ENCODE measurements around the gene WDR47.
"Not testable (repeated sequence)": the region's sequence is repeated elsewhere in the genome, so short reads cannot be mapped to it uniquely, and the experiment has no call there.

Gene WDR47

GRCh38 chr1:108962681-108963051 is 79.2 kb downstream of the WDR47 start:
- no peak for DNase-seq (ENCODE audit: low read depth)

DNA sequence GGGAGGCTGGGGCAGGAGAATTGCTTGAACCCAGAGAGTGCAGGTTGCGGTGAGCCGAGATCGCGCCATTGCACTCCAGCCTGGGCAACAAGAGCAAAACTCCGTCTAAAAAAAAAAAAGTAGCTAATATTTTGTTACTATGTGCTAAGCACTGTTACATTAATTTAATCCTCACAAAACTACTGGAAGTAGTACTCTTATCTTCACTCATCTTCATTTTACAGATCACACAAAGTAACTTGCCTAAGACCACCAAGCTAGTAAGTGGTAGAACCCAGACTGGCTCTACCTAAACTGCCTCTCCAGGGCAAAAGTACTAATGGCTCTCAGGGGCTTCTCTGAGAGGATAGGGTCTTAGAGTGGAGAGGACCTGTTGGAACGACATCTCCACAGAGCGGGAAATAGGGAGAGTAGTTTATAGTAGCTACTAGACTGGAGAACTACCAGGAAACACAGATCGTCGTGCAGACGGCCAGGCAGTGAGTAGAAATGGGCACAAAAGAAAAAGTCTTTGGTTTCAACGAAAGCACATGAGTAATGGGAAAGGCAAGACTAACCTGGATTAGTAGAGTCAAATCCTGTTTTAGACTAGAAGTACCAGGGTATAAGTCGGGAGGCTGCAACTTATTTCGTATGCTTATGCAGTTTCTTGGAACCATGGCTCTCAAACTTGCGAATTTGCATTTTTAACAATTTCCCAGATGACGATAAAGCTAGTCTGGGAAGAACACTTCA is 80.0 kb downstream of the WDR47 start:
- no peak for DNase-seq (ENCODE audit: low read depth)

DNA sequence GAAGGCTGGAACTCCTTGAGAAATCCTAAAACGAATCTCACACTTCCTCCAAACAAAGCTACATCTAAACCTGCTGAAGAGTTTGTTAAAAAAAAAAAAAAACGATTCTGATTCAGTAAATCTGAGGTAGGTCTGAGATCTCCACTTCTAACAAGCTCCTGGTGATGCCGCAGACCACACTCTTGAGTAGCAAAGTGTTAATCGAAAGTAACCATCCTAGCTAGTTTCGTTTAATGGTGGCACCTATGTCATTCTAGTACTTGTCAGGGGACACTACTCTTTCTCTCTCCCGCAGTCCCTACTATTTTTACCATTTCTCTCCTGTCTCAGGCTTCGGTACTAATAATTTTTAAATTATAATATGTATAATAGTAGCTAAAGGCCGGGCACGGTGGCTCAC is 80.7 kb downstream of the WDR47 start:
- DNase-seq (ENCODE audit: low read depth): no peak

DNA sequence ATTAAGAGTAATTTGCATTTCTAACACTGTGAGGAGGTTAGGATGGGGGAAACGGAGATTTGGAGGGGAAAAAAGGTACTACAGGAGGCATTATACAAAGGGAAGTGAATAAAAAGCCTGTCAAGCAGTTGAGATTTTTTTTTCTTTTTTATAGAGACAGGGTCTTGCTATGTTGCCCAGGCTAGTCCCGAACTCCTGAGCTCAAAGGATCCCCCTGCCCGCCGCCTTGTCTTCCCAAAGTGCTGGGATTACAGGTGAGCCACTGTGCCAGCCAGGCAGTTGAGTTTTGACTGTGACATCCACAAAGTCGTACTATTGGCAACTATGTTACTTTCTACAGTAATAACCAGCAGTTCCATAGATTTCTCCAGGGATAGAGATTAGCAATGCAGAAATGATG is 81.2 kb downstream of the WDR47 start:
- DNase-seq (ENCODE audit: low read depth): no peak

DNA sequence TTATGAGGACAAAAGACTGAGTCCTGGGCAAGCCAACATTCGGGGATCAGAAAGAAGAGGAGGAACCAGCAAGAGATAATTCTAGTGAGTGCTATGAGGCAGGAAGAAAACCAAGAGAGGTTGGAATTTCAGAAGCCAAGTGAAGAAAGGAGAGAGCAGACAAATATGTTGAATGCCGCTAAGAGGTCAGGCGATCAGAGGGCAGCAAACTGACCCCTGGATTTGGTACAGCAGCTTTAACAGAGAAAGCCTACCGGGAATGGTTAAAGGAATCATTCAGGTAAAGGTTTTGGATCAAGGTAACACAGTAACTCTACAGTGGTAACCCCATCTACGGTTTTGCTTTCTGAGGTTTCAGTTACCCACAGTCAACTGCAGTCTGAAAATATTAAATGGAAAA is 84.0 kb downstream of the WDR47 start:
- DNase-seq (ENCODE audit: low read depth): no peak

- no peak for DNase-seq (ENCODE audit: low read depth)
Measured at GRCh38 chr1:108955881-108956280, 86.0 kb downstream of the WDR47 start.

- no peak for DNase-seq (ENCODE audit: low read depth)
Measured at GRCh38 chr1:108955111-108955510, 86.8 kb downstream of the WDR47 start.

DNA sequence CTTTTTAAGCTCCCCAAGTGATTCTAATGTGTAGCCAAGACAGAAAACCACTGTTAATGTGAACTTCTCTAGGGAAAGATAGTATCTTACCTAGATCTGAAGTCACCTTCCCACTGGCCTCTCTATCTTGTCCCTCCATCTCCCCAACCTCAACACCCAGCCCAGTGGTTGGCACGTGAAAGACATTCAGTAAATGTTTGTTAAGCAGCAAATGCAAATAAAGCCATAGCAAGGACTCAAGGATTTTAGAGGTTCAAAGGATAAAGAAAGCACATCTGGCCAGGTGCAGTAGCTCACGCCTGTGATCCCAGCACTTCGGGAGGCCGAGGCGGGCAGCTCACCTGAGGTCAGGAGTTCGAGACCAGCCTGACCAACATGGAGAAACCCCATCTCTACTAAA is 88.5 kb downstream of the WDR47 start:
- DNase-seq (ENCODE audit: low read depth): no peak

DNA sequence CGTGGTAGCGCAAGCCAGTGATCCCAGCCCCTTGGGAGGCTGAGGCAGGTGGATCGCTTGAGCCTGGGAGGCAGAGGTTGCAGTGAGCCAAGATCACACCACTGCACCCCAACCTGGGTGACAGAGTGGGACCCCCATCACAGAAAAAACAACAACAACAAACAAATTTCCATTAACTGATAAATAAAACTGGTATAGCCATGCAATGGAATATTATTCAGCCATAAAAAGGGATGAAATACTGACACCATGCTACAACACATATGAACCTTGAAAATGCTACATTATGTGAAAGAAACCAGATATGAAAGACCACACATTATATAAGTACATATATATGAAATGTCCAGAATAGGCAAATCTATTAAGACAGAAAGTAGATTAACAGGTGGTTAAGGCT is 90.7 kb downstream of the WDR47 start:
- no peak for DNase-seq (ENCODE audit: low read depth)

GRCh38 chr1:108949044-108949443 is 92.9 kb downstream of the WDR47 start:
- DNase-seq (ENCODE audit: low read depth): no peak

GRCh38 chr1:108947871-108948525 is 93.9 kb downstream of the WDR47 start:
- DNase-seq (ENCODE audit: low read depth): no peak

DNA sequence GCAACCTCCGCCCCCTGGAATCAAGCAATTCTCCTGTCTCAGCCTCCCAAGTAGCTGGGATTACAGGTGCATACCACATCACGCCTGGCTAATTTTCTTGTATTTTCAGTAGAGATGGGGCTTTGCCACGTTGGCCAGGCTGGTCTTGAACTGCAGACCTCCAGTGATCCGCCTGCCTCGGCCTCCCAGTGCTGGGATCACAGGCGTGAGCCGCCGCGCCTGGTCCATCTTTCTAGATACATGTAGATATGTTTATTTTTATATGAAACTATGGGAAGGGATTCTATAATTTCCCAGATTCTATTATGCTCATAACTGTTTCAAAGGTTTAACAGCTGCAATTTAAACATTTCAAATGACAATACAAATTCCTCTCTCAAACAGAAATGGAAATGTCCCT is 105.7 kb downstream of the WDR47 start:
- DNase-seq (ENCODE audit: low read depth): no peak

DNA sequence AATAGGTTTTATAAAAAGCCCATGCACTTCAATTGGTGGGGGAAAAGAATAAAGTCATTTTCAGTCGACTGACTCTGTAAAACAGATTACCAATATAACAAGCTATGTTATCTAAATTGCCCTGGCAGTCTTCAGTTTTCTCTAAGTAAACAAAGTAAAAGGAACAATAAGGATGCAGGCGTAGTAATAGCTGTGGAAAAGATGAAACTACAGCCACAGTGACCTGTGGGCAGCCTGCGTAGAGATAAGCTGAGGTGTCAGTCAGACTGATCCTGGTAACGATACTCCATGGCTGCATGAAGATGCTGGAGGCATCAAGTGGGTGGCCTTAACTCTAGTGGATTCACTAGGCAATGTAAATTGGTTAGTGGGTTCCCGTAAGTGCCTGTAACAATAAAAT is 108.0 kb downstream of the WDR47 start:
- DNase-seq (ENCODE audit: low read depth): no peak

DNA sequence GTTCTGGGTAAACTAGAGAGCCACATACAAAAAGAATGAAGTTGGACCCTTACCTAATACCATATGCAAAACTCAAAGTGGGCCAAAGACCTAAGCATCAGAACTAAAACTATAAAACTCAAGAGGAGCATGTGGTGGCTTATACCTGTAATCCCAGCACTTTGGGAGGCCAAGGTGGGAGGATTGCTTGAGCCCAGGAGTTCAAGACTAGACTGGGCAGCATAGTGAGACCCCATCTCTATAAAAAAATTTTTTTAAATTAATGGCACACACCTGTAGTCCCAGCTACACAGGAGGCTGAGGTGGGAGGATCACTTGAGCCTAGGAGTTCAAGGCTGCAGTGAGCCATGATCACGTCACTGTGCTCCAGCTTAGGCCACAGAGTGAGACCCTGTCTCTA is 114.3 kb downstream of the WDR47 start:
- DNase-seq (ENCODE audit: low read depth): not testable (repeated sequence)

GRCh38 chr1:108925920-108926319 is 116.0 kb downstream of the WDR47 start:
- no peak for DNase-seq (ENCODE audit: low read depth)

Measured in stromal cell of bone marrow (primary cell).